H1 (cell line): Measurements from ENCODE around the gene DYRK1B. TPM values are rescaled to one million over a fixed set of nuclear protein-coding genes. Genes with fewer than 3 reads are reported as not detected.

Experiments used
- CREB1 ChIP-seq: IDR thresholded peaks from 2 replicates; pipeline ENCODE4 v1.6.1; 2012; ENCODE audit warnings: inconsistent platforms
- TBP ChIP-seq: IDR thresholded peaks from 2 replicates; pipeline ENCODE4 v1.6.1; 2011; ENCODE audit warnings: low read depth, low read length, improper control_type of control experiment
- TEAD4 ChIP-seq: IDR thresholded peaks from 2 replicates; pipeline ENCODE4 v1.6.1; 2012; ENCODE audit warnings: low read depth, low read length, inconsistent platforms, mixed read lengths
- polyA plus RNA-seq, 7 experiments: library from polyadenylated mRNA; depleted of rRNA in 3 of 7; stranded (reverse) in 5 of 7; unstranded in 2 of 7; fragments of >200 nt in 5 of 7; fragments of 200-250 nt in 2 of 7; gene quantifications; 1 replicate in 5 of 7; 2 replicates in 1 of 7; 4 replicates in 1 of 7; pipeline versions ENCODE4 v1.2.1 to v1.2.3, GENCODE V29; 2011 to 2013; ENCODE audit warnings: missing spikeins in 2 of 7, mixed read lengths in 2 of 7
- total RNA-seq: library from RNA; stranded (reverse); fragmentation: NEBNext Ultra II Directional; extraction: Animal tissue kit (Norgen Biotek cat#: 25700); gene quantifications from 2 replicates; pipeline ENCODE4 v1.2.1, GENCODE V29; 2021

The DYRK1B gene
- total and polyA plus RNA-seq, 2 of the 8 experiments (the other 6 are each of a cell fraction or from before 2014, with no cell fraction given), result 6.9 to 14.8 TPM

DNA sequence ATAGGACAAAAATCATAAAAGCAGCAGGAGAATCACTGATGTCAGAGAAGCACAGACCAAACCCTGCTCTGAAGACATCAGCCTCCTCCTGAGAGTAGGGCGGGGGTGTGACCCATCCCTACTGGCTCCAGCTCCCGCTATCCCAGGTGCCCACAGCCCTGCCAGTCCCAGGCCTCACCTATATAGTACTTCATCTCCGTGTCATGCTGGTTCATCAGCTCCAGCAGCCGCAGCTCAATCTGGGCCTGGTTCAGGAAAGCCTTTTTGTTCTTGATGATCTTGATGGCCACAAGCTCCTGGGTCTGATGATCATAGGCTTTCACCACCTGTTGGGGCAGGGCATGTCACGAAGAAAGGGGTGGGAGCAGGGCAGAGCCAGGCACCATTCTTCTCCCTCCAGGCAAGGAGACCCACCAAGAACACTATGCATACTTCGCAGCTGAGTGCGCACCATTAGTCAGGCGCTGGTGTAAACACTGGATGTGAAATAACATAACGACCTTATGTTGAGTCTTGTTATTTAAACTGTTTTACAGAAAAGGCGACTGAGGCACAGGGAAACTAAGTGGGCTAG lies 4.2 kb downstream of the DYRK1B start (continued):
- no peak for TF ChIP-seq TBP
- no peak for TF ChIP-seq CREB1
- no peak for TF ChIP-seq TEAD4
- TF ChIP-seq, all 59 proteins: peak for 0
